Progenitor cell of endocrine pancreas (in vitro differentiated cells): Measurements from ENCODE around the gene LRP11. TPM values are rescaled to one million over a fixed set of nuclear protein-coding genes. Genes with fewer than 3 reads are reported as not detected.

Source experiments
- DNase-seq: peaks from one replicate; pipeline ENCODE4 v3.0.0; 2021; ENCODE audit warnings: low spot score; ENCODE audit not compliant: unreplicated experiment
- H3K27ac Mint-ChIP-seq: 2 replicates; pipeline ENCODE4 v1.8.0; 2021; ENCODE audit warnings: mild to moderate bottlenecking, moderate library complexity, mixed read lengths
- H3K27me3 Mint-ChIP-seq: 2 replicates; pipeline ENCODE4 v1.8.0; 2021; ENCODE audit warnings: mixed read lengths
- H3K36me3 Mint-ChIP-seq: 2 replicates; pipeline ENCODE4 v1.8.0; 2022; ENCODE audit warnings: mixed read lengths; ENCODE audit not compliant: insufficient read depth
- H3K4me1 Mint-ChIP-seq: 2 replicates; pipeline ENCODE4 v1.8.0; 2021; ENCODE audit warnings: low read depth, mixed read lengths
- H3K4me3 Mint-ChIP-seq: 2 replicates; pipeline ENCODE4 v1.8.0; 2021; ENCODE audit warnings: low read depth, mild to moderate bottlenecking, moderate library complexity, mixed read lengths
- H3K9me3 Mint-ChIP-seq: 2 replicates; pipeline ENCODE4 v1.8.0; 2021; ENCODE audit warnings: low read depth, mixed read lengths
- total RNA-seq: library from RNA; stranded (reverse); gene quantifications from 2 replicates; pipeline ENCODE4 v1.2.1, GENCODE V29; 2021
- TF ChIP-seq, protein P1 (sequence below): fragments of 200-600 bp; sonication (generic); IDR thresholded peaks from one replicate; pipeline ENCODE4 v1.5.0; 2021; ENCODE audit warnings: antibody characterized with exemption, mild to moderate bottlenecking; ENCODE audit not compliant: unreplicated experiment

Gene LRP11
- total RNA-seq, 1 donor from 2014 or later, result 63.3 TPM

DNA sequence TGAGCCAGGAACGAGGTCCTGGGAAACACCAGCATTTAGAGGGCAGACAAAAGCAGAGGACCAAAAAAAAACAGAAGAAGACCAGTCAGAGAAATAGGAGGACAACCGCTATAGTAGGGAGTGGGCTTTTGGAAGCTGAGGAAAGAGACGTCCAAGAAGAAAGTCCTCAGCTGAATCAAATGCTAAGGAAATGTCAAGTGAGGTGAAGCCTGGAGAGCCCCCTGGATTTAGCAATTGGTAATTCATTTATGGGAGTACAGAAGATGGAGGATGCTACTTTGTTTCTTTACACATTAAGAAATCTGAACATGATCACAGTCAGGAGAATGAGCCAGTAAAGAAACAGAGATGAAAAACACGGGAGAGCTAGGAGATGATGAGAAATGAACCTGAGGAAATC, 41.1 kb downstream of the LRP11 start:
- H3K27ac Mint-ChIP-seq, result no peak overlapping the region
- TF ChIP-seq, protein P1, sequence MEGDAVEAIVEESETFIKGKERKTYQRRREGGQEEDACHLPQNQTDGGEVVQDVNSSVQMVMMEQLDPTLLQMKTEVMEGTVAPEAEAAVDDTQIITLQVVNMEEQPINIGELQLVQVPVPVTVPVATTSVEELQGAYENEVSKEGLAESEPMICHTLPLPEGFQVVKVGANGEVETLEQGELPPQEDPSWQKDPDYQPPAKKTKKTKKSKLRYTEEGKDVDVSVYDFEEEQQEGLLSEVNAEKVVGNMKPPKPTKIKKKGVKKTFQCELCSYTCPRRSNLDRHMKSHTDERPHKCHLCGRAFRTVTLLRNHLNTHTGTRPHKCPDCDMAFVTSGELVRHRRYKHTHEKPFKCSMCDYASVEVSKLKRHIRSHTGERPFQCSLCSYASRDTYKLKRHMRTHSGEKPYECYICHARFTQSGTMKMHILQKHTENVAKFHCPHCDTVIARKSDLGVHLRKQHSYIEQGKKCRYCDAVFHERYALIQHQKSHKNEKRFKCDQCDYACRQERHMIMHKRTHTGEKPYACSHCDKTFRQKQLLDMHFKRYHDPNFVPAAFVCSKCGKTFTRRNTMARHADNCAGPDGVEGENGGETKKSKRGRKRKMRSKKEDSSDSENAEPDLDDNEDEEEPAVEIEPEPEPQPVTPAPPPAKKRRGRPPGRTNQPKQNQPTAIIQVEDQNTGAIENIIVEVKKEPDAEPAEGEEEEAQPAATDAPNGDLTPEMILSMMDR, result no peak
- H3K9me3 Mint-ChIP-seq, result no peaks in the 10 kb centered on the region
- H3K27me3 Mint-ChIP-seq, result no peaks in the 10 kb centered on the region
- DNase-seq, result no peak
- no peak overlapping the region for H3K4me3 Mint-ChIP-seq
- H3K4me1 Mint-ChIP-seq, result no peaks in the 10 kb centered on the region
- H3K36me3 Mint-ChIP-seq, result peaks cover 20% of the 10 kb centered on the region

DNA sequence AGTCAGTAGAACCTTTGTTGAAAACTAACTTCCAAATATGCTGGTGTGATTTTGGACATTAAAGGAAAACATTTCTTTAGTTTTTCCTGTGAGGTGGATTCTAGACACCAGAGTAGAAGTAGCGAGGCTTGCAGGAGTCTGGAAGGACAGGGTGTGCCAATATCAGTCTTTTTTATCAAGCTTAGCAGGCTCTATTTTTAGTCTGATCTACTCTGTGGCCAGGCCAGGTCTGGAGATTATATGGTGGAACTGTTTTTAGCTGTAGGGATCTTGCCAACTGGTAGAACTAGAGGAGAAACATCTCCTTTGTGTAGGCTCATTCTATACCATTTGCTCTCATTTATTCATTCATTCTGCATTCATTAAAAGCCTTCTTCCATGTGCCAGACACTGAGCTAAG, 42.7 kb downstream of the LRP11 start:
- H3K36me3 Mint-ChIP-seq, result peaks cover 19% of the 10 kb centered on the region
- no peak overlapping the region for H3K4me3 Mint-ChIP-seq
- no peak for DNase-seq
- TF ChIP-seq, protein P1, result no peak
- no peaks in the 10 kb centered on the region for H3K9me3 Mint-ChIP-seq
- H3K4me1 Mint-ChIP-seq, result no peaks in the 10 kb centered on the region
- H3K27ac Mint-ChIP-seq, result no peak overlapping the region
- no peaks in the 10 kb centered on the region for H3K27me3 Mint-ChIP-seq

DNA sequence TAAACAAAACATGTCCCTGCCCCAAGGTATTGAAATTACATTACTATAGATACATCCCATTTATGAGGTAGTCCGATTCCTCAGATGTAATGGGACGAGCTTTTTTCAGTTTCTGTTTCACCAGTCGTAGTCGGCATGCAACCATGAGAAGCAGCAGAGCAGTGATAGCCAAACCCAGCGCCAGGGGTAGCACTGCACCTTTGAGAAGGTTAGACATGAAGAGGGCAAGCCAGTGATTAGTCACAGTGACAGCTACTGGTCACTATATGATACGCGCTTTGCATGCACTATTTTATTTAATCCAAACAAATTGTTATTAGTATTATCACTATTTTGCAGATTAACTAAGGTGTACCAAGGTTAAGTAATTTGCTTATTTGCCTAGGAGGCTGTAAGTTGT, 43.7 kb downstream of the LRP11 start:
- TF ChIP-seq, protein P1, result no peak
- Mint-ChIP-seq H3K27me3 (no peaks in the 10 kb centered on the region), H3K4me3 (no peak overlapping the region), H3K27ac (no peak overlapping the region), H3K9me3 (no peaks in the 10 kb centered on the region), H3K36me3 (peaks cover 17% of the 10 kb centered on the region), H3K4me1 (no peaks in the 10 kb centered on the region)
- no peak for DNase-seq

DNA sequence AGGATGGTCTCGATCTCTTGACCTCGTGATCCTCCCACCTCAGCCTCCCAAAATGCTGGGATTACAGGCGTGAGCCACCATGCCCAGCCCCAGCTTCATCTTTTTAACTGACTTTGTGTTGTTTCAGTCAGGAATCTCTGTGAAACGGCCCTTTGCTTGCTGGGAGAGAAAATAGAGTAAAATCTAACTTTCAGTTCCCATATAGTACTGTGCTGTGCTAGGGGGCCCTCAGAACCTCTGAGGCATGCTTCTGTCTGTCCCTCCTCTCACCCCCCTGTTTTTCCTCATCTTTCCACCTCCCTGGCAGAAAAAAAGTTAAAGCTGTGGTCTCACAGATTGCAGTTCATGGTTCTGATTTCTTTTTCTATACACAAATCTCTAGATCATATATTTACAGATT, 48.4 kb downstream of the LRP11 start:
- peaks cover 11% of the 10 kb centered on the region for H3K36me3 Mint-ChIP-seq
- H3K9me3 Mint-ChIP-seq, result no peaks in the 10 kb centered on the region
- no peak overlapping the region for H3K4me3 Mint-ChIP-seq
- H3K4me1 Mint-ChIP-seq, result no peaks in the 10 kb centered on the region
- H3K27ac Mint-ChIP-seq, result no peak overlapping the region
- no peaks in the 10 kb centered on the region for H3K27me3 Mint-ChIP-seq
- TF ChIP-seq, protein P1, result no peak
- DNase-seq, result no peak

DNA sequence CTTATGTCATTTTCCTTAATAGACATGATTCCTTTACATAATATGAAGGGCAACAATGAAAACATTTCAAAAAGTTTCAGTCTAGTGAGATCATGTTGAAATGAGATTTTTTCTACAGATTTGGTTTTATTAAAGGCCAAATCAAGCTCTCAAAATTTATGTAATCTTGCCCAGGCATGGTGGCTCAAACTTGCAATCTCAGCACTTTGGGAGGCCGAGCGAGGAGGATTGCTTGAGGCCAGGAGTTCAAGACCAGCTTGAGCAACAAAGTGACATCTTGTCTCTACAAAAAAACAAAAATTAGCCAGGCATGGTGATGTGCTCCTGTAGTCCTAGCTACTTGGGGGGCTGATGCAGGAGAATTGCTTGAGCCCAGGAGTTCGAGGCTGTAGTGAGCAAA, 50.8 kb downstream of the LRP11 start:
- no peak for DNase-seq
- TF ChIP-seq, protein P1, result no peak
- no peak overlapping the region for H3K27ac Mint-ChIP-seq
- H3K4me1 Mint-ChIP-seq, result no peaks in the 10 kb centered on the region
- H3K9me3 Mint-ChIP-seq, result no peaks in the 10 kb centered on the region
- H3K36me3 Mint-ChIP-seq, result peaks cover 9% of the 10 kb centered on the region
- no peak overlapping the region for H3K4me3 Mint-ChIP-seq
- no peaks in the 10 kb centered on the region for H3K27me3 Mint-ChIP-seq
